ENCODE measurements around the gene DNAH8.
A peak's percentile ranks its signal among the peaks of the same experiment; 100 is the strongest.
"Not testable (repeated sequence)": the region's sequence is repeated elsewhere in the genome, so short reads cannot be mapped to it uniquely, and the experiment has no call there.

DNAH8 gene

DNA sequence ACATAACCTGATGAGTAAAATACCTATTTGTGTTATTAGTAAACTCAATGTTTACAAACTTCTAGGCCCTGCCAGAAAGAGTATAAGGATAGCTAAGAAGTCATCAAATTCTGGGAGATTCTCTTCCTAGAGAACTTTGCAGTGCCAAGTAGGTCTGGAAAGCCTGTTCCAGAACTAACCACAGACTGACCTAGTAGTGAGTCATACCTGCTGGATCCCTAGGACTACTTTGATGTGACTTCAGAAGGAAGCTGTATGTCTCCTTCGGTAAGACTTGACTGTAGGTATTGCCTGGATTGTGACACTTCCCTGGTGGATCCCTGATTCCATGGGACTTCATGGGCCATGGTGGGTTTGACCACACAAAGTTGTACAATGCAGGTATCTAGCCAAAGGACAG lies 131.7 kb downstream of the DNAH8 start:
- no peak for DNase-seq

DNA sequence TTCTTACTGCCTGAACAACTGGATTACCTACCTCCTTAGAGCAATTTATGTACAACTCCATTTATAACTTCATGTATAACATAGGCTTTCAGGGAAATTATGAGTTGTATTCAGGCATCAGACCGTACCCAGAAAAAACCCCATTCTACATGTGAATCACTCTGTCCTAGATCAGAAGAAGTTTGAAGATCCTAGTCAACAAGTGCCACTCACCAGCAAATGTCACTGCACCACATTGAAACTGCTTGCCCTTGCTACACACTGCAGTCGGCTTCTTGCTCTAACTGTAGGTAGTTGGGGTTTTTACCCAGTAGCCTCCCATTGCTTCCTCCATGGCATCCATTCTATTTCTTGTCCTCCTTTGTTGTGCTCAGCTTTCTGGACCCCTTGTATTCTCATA lies 132.4 kb downstream of the DNAH8 start:
- DNase-seq, result no peak

DNA sequence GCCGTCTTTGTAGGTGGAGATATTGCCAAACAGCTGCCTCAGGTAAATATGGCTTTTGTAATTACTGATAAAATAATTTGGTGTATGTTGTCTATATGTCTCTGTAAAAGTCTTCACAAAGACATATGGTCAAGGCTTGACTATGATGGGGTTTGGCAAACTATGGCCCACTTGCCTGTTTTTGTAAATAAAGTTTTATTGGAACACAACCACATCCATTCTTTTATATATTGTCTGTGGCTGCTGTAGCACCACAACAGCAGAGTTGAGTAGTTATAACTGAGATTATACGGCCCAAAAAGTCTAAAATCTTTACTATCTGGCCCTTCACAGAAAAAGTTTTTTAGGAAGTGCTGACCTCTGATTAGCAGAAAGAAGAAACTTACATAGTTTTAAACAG lies 133.6 kb downstream of the DNAH8 start:
- DNase-seq, result no peak

DNA sequence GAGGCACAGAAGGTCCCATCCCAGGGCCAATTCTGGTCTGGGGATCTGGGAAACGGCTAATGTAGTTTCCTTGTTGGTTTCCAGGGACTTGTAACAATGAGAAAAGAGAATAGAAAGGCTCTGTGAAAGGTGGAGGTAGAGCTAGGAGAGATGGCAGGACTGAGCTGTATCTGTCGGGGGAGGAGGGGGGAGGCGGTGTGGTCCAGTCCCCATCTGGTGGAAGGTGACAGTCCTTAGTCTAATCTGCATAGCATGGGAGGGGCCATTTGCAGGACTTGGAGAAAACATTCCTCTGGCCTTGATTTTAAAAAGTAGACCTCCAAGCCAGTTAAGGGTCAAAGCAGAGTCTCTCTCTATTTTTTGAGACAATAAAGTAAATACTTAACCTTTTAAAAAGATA lies 137.1 kb downstream of the DNAH8 start:
- no peak for DNase-seq

DNA sequence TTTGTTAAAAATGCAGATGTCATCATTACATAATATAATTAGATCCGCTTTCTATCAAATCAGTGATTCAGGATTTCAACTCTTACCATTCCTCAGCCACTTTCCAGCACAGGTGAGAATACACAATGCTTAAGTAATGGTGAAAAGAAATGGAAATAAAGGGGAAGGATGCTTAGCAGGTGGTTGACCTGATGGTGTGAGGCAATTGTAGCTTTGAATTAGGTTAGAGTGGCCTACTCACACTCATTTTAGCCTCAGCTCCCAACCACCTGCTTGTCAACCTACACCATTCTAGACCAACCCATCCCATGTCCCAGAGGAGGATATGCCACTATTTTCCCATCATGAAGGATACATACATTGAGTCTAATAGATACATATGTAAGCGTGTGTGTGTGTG lies 138.1 kb downstream of the DNAH8 start:
- no peak for DNase-seq

DNA sequence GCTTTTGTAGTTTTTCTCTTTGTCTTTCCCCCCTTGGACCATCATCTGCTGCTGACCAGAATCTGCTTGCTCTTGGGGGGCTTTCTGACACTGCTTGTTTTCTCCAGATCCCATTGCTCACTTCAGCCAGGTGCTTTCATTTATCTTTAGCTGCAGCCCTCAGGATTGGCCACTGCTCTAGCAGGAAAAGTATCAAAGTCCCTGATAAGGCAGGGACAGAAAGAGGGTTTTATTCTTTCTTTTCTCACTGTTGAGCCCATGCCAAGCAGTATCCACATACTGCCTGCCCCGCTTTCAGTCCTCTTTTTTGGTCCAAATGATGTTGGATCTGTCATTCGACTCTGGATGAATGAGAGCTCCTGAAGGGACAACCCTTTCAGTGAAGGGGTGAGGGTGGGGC lies 141.4 kb downstream of the DNAH8 start:
- no peak for DNase-seq

- DNase-seq, result no peak
These were observed 142.7 kb downstream of the DNAH8 start for GRCh38 chr6:38857815-38858214.

DNA sequence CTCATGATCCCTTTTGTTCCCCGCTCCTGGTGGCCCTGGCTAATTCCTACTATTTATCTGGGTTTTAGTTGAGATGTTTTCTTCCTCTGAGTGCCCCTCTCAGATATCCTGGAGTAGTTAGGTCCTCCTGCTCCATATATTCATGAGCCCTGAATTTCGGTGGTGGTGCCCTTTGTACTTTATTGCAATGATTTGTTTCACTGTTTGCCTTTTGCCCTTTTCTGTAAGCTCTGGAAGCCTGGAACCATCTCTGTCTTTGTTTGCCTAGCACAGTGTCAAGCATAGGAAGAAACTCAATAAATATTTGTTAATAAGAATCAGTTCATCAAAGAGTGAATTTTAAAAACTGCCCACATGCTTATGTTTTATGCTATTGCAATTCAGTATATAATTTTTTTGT lies 144.9 kb downstream of the DNAH8 start:
- DNase-seq, result no peak

DNA sequence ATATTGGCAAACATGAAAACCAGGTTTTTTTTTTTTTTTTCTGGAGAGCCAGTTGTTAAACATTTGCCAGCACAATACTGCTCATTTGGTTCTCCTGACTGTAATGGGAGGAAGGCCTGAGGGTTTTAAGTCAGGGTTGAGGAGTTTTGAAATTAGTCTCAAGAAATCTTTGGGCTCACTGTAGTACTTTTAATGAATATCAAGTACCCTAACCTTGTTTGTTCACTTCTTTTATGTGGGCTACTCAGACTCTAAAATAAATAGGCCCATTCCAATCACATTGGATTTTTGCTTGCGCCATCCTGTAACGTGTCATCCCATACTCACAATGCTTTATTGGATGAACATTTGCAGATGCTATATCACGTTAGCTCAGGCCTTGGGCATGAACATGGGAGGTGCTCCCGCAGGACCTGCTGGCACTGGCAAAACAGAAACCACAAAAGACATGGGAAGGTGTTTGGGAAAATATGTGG lies 146.9 kb downstream of the DNAH8 start:
- no peak for DNase-seq

GRCh38 chr6:38865521-38866174 lies 150.5 kb downstream of the DNAH8 start:
- no peak for DNase-seq

DNA sequence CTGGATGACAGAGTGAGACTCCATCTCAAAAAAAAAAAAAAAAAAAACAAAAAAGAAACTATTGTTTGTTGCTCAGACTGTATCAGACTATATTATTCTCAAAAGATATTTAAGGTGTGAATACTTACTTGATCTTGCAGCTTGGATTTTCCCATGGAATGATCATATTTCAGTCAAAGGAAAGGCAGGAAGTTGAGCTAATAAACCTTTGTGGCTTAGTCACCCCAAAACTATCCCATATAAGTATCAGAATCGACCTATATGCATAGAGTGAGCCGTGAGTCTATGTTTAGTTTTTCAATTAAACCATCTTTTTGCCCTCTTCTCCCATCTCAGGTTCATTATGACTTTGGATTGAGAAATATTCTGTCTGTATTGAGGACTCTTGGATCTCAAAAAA lies 152.6 kb downstream of the DNAH8 start:
- DNase-seq, result no peak

DNA sequence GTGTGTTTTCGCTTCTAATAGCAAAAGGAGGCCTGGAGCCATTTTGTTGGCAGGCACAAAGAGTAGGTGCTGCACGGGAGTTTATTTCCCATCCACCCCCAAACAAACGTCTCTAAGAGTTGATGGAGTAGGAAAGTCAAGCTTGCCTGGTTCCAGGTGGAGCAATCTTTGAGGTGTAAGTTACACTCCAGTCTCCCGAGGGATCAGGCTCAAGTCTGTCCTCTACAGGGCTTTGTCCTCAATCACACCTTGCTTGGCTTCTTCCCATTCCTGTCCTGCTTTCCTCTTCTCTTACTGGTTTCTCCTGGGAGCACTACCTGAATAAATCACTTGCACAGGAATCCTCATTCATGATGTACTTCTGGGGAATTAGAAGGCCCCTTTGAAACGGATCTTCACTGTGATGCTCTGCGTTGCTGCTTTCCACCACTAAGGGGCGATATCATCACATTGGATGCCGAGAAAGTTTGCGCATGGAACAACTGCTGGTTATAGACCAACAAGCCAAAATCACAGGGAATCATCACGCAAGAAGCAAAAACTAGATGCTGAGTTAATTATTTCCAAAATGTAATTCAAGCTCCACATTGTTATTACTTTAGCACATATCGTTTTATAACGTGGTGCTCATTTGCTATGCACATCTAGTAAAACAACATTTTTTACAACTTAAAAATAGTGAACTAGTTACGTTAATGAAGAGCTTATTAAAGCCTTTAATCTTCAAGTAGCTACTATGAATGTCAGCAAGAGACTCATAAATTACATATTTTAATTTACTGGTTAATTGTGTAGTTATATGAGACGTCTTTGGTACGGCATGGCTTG lies 156.8 kb downstream of the DNAH8 start:
- peak; percentile 71 for DNase-seq

DNA sequence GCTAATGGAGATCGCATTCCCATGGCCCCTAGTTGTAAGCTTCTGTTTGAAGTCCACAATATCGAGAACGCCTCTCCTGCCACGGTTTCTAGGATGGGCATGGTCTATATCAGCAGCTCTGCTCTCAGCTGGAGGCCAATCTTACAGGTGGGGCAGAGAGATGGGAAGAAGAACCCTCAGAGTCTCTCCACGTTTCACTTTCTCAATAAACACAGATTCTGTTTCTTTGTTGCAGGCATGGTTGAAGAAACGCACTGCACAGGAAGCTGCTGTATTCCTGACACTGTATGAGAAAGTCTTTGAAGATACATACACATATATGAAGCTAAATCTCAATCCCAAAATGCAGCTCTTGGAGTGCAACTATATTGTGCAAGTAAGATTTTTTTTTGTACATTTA lies 157.9 kb downstream of the DNAH8 start:
- DNase-seq, result no peak

GRCh38 chr6:38873816-38874215 lies 158.7 kb downstream of the DNAH8 start:
- not testable (repeated sequence) for DNase-seq

DNA sequence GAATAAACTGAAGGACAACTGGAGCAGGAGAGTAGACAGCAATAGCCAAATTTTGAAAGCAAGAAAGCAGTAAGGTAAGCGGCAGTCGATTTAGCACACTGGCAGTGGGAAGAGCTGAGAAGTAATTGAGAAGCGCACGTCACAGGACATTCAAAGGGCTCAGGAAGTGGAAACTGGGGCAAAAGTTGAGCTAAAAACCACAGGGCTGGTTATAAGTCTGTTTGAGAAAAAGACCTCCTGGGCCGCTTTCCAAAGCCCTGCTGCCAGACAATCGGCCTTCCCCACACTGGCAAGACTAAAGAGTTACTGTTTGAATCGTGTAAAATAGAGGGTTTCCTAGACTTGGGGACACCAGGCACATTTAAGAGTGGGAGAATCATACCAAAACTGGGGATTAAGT lies 161.4 kb downstream of the DNAH8 start:
- peak; percentile 26 for DNase-seq

DNA sequence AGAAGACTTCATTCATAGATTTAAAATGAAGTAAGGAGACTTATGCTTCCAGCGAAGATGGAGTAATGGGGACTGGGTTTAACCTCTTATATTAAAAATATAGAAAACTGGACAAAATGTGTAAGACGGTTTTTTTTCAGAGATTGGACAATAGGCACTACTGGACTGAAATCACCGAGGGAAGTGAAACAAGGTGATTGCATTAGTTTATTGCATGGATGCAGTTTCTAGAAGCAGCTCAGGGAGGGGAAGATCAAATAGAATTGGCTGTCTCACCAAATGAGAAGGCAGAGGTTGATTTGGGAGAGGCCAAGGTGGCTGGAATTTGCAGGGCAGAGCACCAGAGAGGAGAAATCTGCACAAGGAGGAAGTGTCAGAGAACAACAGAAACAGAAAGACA lies 162.6 kb downstream of the DNAH8 start:
- DNase-seq, result no peak

GRCh38 chr6:38882157-38882556 lies 167.0 kb downstream of the DNAH8 start:
- DNase-seq, result no peak

DNA sequence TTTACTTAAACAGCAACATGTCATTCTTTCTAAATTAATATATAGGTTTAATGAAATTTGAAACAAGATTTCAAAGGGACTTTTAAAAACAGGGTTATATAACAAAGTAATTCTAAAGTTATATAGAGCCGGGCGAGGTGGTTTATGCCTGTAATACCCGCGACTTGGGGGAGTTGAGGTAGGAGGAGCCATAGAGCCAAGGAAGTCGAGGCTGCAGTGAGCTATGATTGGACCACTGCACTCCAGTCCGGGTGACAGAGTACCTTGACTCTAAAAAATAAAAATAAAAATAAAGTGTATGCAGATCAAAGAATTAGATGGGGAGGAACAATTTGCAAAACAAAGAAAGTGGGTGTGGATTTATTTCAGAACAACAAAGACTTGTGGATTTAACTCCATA lies 182.4 kb downstream of the DNAH8 start:
- no peak for DNase-seq

DNA sequence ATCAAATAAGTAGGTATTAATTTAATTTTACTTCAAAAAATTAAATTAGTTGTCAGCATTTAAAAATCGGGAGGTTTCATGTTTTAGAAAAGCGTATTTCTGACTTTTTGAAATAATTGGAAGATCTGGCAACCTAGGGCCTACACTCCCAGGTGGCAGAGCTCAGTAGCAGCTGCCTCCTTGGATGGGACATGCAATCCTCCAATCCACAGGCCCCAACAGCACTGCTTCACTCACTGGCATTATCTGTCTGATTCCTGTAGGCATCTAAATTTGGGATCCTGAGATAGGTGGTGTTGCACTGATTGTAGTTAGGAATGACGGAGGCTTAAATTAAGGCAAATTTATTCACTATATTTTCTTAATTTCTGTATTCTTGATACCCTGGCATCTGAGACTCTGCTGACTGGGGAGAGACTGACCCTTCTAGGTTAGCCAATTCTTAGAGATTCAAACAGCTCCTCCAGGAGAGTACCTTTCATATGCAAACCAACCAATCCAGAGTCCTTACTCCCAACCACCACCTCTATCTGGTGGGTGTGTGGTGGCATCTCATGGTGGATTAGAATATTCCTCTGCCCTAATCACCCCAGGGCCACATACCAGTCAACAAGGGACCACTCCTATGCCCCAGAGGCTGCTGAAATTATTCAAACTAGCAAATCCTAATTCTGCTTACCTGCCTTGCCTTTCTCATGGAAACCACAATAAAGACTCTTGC lies 186.9 kb downstream of the DNAH8 start:
- DNase-seq, result no peak

DNA sequence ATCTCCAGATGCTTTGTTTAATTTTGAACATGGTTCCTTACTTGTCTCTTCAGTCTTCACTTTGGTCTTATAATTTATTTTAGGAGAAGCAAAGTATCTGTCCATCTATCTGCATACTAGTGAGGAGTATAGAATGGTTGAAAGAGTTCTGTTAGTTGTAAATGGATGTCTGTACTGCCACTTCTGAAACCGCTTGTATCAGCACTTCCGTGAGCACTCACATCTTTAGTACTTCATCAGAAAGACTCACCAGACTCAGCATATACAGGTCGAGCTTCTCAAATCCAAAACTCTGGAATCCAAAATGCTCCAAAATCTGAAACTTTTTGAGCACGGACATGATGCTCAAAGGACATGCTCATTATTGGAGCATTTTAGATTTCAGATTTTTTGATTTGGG lies 191.5 kb downstream of the DNAH8 start:
- DNase-seq, result no peak

DNA sequence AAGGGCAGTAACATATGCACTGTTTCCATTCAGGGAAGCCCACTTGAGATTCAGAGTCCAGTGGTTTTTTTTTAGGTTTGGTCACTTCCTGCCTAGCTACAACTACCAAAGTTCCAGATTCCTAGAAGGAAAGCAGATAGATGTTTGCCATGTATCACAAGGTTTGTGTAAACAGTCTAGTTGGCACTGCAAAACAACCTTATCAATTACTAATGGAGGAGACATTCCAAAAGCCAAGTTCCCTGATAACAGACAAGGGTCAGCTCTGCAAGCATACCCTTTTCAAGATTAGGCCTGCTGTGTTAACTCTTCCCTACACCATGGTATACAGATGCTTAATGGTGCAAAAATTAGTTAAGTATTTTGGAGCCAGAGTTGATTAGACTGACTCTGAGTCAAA lies 192.2 kb downstream of the DNAH8 start:
- DNase-seq, result no peak

GRCh38 chr6:38909015-38909730 lies 194.1 kb downstream of the DNAH8 start:
- no peak for DNase-seq

GRCh38 chr6:38910207-38910606 lies 195.1 kb downstream of the DNAH8 start:
- no peak for DNase-seq
